Keratinocyte (primary cell): Measurements from ENCODE around the gene TWNK.

Experiments
- CTCF ChIP-seq, 3 experiments: IDR thresholded peaks in 1 of 3; conservative IDR thresholded peaks in 1 of 3; optimal IDR thresholded peaks in 1 of 3; 2 replicates in 2 of 3; 3 replicates in 1 of 3; pipeline versions ENCODE3 to v1.5.1; 2011; ENCODE audit warnings: low read length in 3 of 3, mild to moderate bottlenecking in 3 of 3, moderate library complexity in 2 of 3, control low read depth in 1 of 3, inconsistent platforms in 1 of 3; ENCODE audit not compliant: insufficient read depth in 2 of 3; ENCODE audit errors: extremely low read depth in 1 of 3
- EZH2 ChIP-seq: IDR thresholded peaks from one replicate; pipeline ENCODE4 v1.6.1; 2012; ENCODE audit warnings: inconsistent platforms, mild to moderate bottlenecking, low read length, moderate library complexity

- TF ChIP-seq CTCF (optimal IDR thresholded peaks at IDR 0.05 in 1 of 3, IDR thresholded peaks at IDR 0.05 in 1 of 3, conservative IDR thresholded peaks at IDR 0.05 in 1 of 3; ENCODE audit: extremely low read depth in 1 of 3, insufficient read depth in 2 of 3, low read length in 3 of 3) (no peak), EZH2 (no peak)
Observed at GRCh38 chr10:101010329-101010728, 23.0 kb downstream of the TWNK start.
